Activated T-cell treated with anti-CD3 and anti-CD28 coated beads, Interleukin-2, amount 50 U/mL, for 72 hours (primary cell): ENCODE data around the gene SMAD2. TPM values are rescaled to one million over a fixed set of nuclear protein-coding genes. Genes with fewer than 3 reads are reported as not detected.
A peak's percentile ranks its signal among the peaks of the same experiment; 100 is the strongest.
"Not testable (repeated sequence)": the region's sequence is repeated elsewhere in the genome, so short reads cannot be mapped to it uniquely, and the experiment has no call there.

ENCODE experiments used
- ATAC-seq, 2 donors: fragments of 150-1000 bp; cut with Tn5 transposase; replicated peaks in 1 of 2; 2 replicates each; pipeline ENCODE4 v1.10.0; 2021; ENCODE audit warnings: moderate library complexity in 2 of 2, mild to moderate bottlenecking in 1 of 2
- DNase-seq, 2 donors: peaks; one replicate each; pipeline ENCODE4 v3.0.0; 2021 to 2022; ENCODE audit warnings: mixed read lengths in 1 of 2
- H3K27ac Mint-ChIP-seq: one replicate; pipeline ENCODE4 v1.8.0; 2022; ENCODE audit warnings: mild to moderate bottlenecking, moderate library complexity, mixed read lengths
- H3K27me3 Mint-ChIP-seq: one replicate; pipeline ENCODE4 v1.8.0; 2022; ENCODE audit warnings: low read depth, mixed read lengths
- H3K36me3 Mint-ChIP-seq, 2 donors: one replicate each; pipeline ENCODE4 v1.8.0; 2022; ENCODE audit warnings: mixed read lengths in 2 of 2, mild to moderate bottlenecking in 1 of 2; ENCODE audit not compliant: insufficient read depth in 2 of 2
- H3K4me1 Mint-ChIP-seq: one replicate; pipeline ENCODE4 v1.8.0; 2022; ENCODE audit warnings: low read depth, mixed read lengths
- H3K4me3 Mint-ChIP-seq, 2 donors: one replicate each; pipeline ENCODE4 v1.8.0; 2022; ENCODE audit warnings: mild to moderate bottlenecking in 2 of 2, mixed read lengths in 2 of 2, moderate library complexity in 2 of 2
- H3K9me3 Mint-ChIP-seq, 2 donors: one replicate each; pipeline ENCODE4 v1.8.0; 2022; ENCODE audit warnings: mixed read lengths in 2 of 2
- total RNA-seq, 2 donors: library from RNA; stranded (reverse); gene quantifications; one replicate each; pipeline ENCODE4 v1.2.3, GENCODE V29; 2022

SMAD2 gene
- total RNA-seq, 2 donors from 2014 or later: 249 to 310 TPM

GRCh38 chr18:47790036-47790435, 140.4 kb downstream of the SMAD2 start:
- H3K27ac Mint-ChIP-seq: no peak overlapping the region
- peaks cover 1 to 5% of the 10 kb centered on the region in 2 donors for H3K9me3 Mint-ChIP-seq
- no peaks in the 10 kb centered on the region for H3K4me1 Mint-ChIP-seq
- H3K4me3 Mint-ChIP-seq: no peak overlapping the region
- no peak for ATAC-seq
- H3K27me3 Mint-ChIP-seq: peaks cover 33% of the 10 kb centered on the region
- DNase-seq: no peak
- H3K36me3 Mint-ChIP-seq: peaks cover 2% of the 10 kb centered on the region in 2 donors

- peaks cover 28% of the 10 kb centered on the region for H3K27me3 Mint-ChIP-seq
- H3K27ac Mint-ChIP-seq: no peak overlapping the region
- no peaks in the 10 kb centered on the region for H3K4me1 Mint-ChIP-seq
- DNase-seq (no peak), ATAC-seq (no peak)
- peaks cover 8 to 10% of the 10 kb centered on the region in 2 donors for H3K36me3 Mint-ChIP-seq
- H3K4me3 Mint-ChIP-seq: no peak overlapping the region
- H3K9me3 Mint-ChIP-seq: peaks cover 7 to 8% of the 10 kb centered on the region in 2 donors
Observed at GRCh38 chr18:47788621-47789020, 141.8 kb downstream of the SMAD2 start.

GRCh38 chr18:47781561-47781960, 148.9 kb downstream of the SMAD2 start:
- peaks cover 16% of the 10 kb centered on the region for H3K27me3 Mint-ChIP-seq
- H3K4me1 Mint-ChIP-seq: peaks cover 9% of the 10 kb centered on the region
- H3K27ac Mint-ChIP-seq: no peak overlapping the region
- no peak overlapping the region for H3K4me3 Mint-ChIP-seq
- H3K9me3 Mint-ChIP-seq: peaks cover 7 to 8% of the 10 kb centered on the region in 2 donors
- ATAC-seq: no peak
- no peak for DNase-seq
- peaks cover 8 to 10% of the 10 kb centered on the region in 2 donors for H3K36me3 Mint-ChIP-seq

GRCh38 chr18:47780011-47780725, 150.3 kb downstream of the SMAD2 start:
- DNase-seq (no peak), ATAC-seq (no peak)
- Mint-ChIP-seq H3K4me3 (no peak overlapping the region), H3K9me3 (peaks cover 3 to 7% of the 10 kb centered on the region in 2 donors), H3K27me3 (peaks cover 24% of the 10 kb centered on the region), H3K4me1 (peaks cover 9% of the 10 kb centered on the region), H3K27ac (no peak overlapping the region), H3K36me3 (peaks cover 6 to 8% of the 10 kb centered on the region in 2 donors)

- no peak overlapping the region for H3K4me3 Mint-ChIP-seq
- DNase-seq: no peak
- peaks cover 4 to 5% of the 10 kb centered on the region in 2 donors for H3K36me3 Mint-ChIP-seq
- peaks cover 24% of the 10 kb centered on the region for H3K27me3 Mint-ChIP-seq
- no peak overlapping the region for H3K27ac Mint-ChIP-seq
- H3K9me3 Mint-ChIP-seq: peaks cover 0 to 5% of the 10 kb centered on the region in 2 donors
- no peak for ATAC-seq
- peaks cover 9% of the 10 kb centered on the region for H3K4me1 Mint-ChIP-seq
Observed at GRCh38 chr18:47779381-47779780, 151.1 kb downstream of the SMAD2 start.

GRCh38 chr18:47777626-47778025, 152.8 kb downstream of the SMAD2 start:
- ATAC-seq (no peak), DNase-seq (no peak)
- peaks cover 11% of the 10 kb centered on the region for H3K4me1 Mint-ChIP-seq
- peaks cover 24% of the 10 kb centered on the region for H3K27me3 Mint-ChIP-seq
- no peak overlapping the region for H3K27ac Mint-ChIP-seq
- H3K36me3 Mint-ChIP-seq: no peaks in the 10 kb centered on the region
- no peaks in the 10 kb centered on the region for H3K9me3 Mint-ChIP-seq
- no peak overlapping the region for H3K4me3 Mint-ChIP-seq

GRCh38 chr18:47775961-47776360, 154.5 kb downstream of the SMAD2 start:
- Mint-ChIP-seq H3K9me3 (no peaks in the 10 kb centered on the region), H3K27ac (no peak overlapping the region), H3K4me1 (peaks cover 13% of the 10 kb centered on the region), H3K4me3 (no peak overlapping the region), H3K27me3 (peaks cover 16% of the 10 kb centered on the region), H3K36me3 (no peaks in the 10 kb centered on the region)
- no peak for DNase-seq
- no peak for ATAC-seq

GRCh38 chr18:47773931-47774330, 156.5 kb downstream of the SMAD2 start:
- H3K27me3 Mint-ChIP-seq: peaks cover 16% of the 10 kb centered on the region
- H3K9me3 Mint-ChIP-seq: no peaks in the 10 kb centered on the region
- no peak for ATAC-seq
- H3K36me3 Mint-ChIP-seq: no peaks in the 10 kb centered on the region
- H3K27ac Mint-ChIP-seq: no peak overlapping the region
- H3K4me3 Mint-ChIP-seq: no peak overlapping the region
- no peak for DNase-seq
- peaks cover 13% of the 10 kb centered on the region for H3K4me1 Mint-ChIP-seq

GRCh38 chr18:47772374-47773248, 157.8 kb downstream of the SMAD2 start:
- Mint-ChIP-seq H3K9me3 (no peaks in the 10 kb centered on the region), H3K4me3 (no peak overlapping the region), H3K27me3 (peaks cover 16% of the 10 kb centered on the region), H3K4me1 (peaks cover 11% of the 10 kb centered on the region), H3K36me3 (no peaks in the 10 kb centered on the region), H3K27ac (no peak overlapping the region)
- ATAC-seq (peak; percentile 58 to 75), DNase-seq (peak; percentile 67 to 82)

GRCh38 chr18:47771922-47772321, 158.5 kb downstream of the SMAD2 start:
- DNase-seq (no peak), ATAC-seq (no peak)
- no peaks in the 10 kb centered on the region for H3K36me3 Mint-ChIP-seq
- peaks cover 5% of the 10 kb centered on the region for H3K4me1 Mint-ChIP-seq
- H3K27ac Mint-ChIP-seq: no peak overlapping the region
- peaks cover 11% of the 10 kb centered on the region for H3K27me3 Mint-ChIP-seq
- H3K4me3 Mint-ChIP-seq: no peak overlapping the region
- no peaks in the 10 kb centered on the region for H3K9me3 Mint-ChIP-seq

- no peaks in the 10 kb centered on the region for H3K36me3 Mint-ChIP-seq
- ATAC-seq: peak; percentile 43 to 49
- H3K4me1 Mint-ChIP-seq: peaks cover 2% of the 10 kb centered on the region
- H3K4me3 Mint-ChIP-seq: no peak overlapping the region
- no peaks in the 10 kb centered on the region for H3K27me3 Mint-ChIP-seq
- DNase-seq: no peak
- H3K9me3 Mint-ChIP-seq: no peaks in the 10 kb centered on the region
- no peak overlapping the region for H3K27ac Mint-ChIP-seq
Observed at GRCh38 chr18:47767699-47768098, 162.8 kb downstream of the SMAD2 start.

- ATAC-seq, H3K9me3 Mint-ChIP-seq, H3K27ac Mint-ChIP-seq, H3K4me1 Mint-ChIP-seq, H3K27me3 Mint-ChIP-seq, DNase-seq, H3K4me3 Mint-ChIP-seq, H3K36me3 Mint-ChIP-seq: not testable (repeated sequence)
Observed at GRCh38 chr18:47767198-47767597, 163.3 kb downstream of the SMAD2 start.
